ENCODE measurements around the gene ABCD4. TPM values are rescaled to one million over a fixed set of nuclear protein-coding genes. Genes with fewer than 3 reads are reported as not detected.

Gene ABCD4
- total RNA-seq, 3 donors from 2014 or later = 38.2 to 57.0 (median 54.7) TPM

GRCh38 chr14:74246542-74246941, 56.2 kb downstream of the ABCD4 start:
- no peaks in the 10 kb centered on the region for H3K9me3 ChIP-seq
- H3K36me3 ChIP-seq = no peaks in the 10 kb centered on the region
- peaks cover 0 to 42% of the 10 kb centered on the region in 2 donors for H3K27me3 ChIP-seq
- H3K4me3 ChIP-seq = no peak overlapping the region
- H3K4me1 ChIP-seq = peaks cover 0 to 1% of the 10 kb centered on the region in 2 donors
- TF ChIP-seq POLR2A (IDR thresholded peaks at IDR 0.05) = no peak
- H3K27ac ChIP-seq = no peak overlapping the region
- intact Hi-C loops (cut with DNase I; ENCODE audit: low total_unique reads) = no loop called here
- no peak for DNase-seq (ENCODE audit: low spot score in 2 of 2)

DNA sequence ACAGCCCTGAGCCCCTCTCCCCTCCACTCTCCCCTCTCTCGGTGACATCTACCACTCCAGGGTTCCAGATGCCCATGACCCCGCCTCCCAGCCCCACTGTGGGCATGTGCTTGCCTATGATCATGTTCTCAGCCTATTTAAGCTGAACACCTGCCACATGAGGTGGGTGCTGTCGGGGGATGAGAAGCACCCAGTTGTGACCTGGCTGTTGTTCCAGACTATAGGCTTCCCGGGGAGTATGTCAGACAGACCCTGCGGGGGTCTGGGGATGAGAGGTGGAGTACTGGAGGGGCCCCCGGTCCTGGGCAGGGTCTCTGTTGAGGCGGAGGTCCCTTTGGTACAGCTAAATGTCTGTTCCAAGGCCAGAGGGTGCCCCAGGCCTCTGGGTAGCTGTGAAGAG, 57.4 kb downstream of the ABCD4 start:
- DNase-seq (ENCODE audit: low spot score in 2 of 2) = no peak
- Histone ChIP-seq H3K9me3 (no peaks in the 10 kb centered on the region), H3K36me3 (no peaks in the 10 kb centered on the region), H3K27me3 (peaks cover 8 to 55% of the 10 kb centered on the region in 2 donors), H3K4me3 (no peak overlapping the region), H3K27ac (no peak overlapping the region), H3K4me1 (peaks cover 0 to 4% of the 10 kb centered on the region in 2 donors)
- intact Hi-C loops (cut with DNase I; ENCODE audit: low total_unique reads) = no loop called here
- TF ChIP-seq POLR2A (IDR thresholded peaks at IDR 0.05) = no peak
- no peak for TF ChIP-seq POLR2AphosphoS5 (IDR thresholded peaks at IDR 0.05)
- TF ChIP-seq, protein P1, sequence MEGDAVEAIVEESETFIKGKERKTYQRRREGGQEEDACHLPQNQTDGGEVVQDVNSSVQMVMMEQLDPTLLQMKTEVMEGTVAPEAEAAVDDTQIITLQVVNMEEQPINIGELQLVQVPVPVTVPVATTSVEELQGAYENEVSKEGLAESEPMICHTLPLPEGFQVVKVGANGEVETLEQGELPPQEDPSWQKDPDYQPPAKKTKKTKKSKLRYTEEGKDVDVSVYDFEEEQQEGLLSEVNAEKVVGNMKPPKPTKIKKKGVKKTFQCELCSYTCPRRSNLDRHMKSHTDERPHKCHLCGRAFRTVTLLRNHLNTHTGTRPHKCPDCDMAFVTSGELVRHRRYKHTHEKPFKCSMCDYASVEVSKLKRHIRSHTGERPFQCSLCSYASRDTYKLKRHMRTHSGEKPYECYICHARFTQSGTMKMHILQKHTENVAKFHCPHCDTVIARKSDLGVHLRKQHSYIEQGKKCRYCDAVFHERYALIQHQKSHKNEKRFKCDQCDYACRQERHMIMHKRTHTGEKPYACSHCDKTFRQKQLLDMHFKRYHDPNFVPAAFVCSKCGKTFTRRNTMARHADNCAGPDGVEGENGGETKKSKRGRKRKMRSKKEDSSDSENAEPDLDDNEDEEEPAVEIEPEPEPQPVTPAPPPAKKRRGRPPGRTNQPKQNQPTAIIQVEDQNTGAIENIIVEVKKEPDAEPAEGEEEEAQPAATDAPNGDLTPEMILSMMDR (IDR thresholded peaks at IDR 0.05) = no peak

DNA sequence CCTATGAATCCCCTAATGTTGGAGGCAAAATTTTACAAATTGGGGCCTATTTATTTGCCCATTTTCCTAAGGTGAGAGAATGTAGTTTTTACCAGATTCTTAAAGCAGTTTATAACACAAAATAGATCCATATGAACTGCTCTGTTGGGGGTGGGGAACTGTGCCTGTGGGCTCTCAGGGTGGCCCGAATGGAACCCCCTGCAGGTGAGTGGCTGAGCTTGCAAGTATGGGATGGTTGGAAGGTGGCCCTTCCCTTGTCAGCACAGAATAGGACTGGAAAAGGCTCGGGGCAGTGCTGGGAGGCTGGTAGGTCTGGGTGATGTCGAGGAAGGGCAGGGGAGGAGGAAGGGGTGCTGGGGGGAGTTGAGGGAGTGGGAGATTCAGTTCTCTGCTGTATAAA, 58.6 kb downstream of the ABCD4 start:
- no peaks in the 10 kb centered on the region for H3K36me3 ChIP-seq
- H3K27me3 ChIP-seq = peaks cover 16 to 66% of the 10 kb centered on the region in 2 donors
- intact Hi-C loops (cut with DNase I; ENCODE audit: low total_unique reads) = no loop called here
- H3K4me1 ChIP-seq = peaks cover 0 to 4% of the 10 kb centered on the region in 2 donors
- DNase-seq (ENCODE audit: low spot score in 2 of 2) = no peak
- no peak for TF ChIP-seq POLR2AphosphoS5 (IDR thresholded peaks at IDR 0.05)
- TF ChIP-seq POLR2A (IDR thresholded peaks at IDR 0.05) = no peak
- TF ChIP-seq, protein P1 (IDR thresholded peaks at IDR 0.05) = no peak
- no peak overlapping the region for H3K4me3 ChIP-seq
- H3K9me3 ChIP-seq = no peaks in the 10 kb centered on the region
- H3K27ac ChIP-seq = no peak overlapping the region

- H3K27me3 ChIP-seq = peaks cover 16 to 77% of the 10 kb centered on the region in 2 donors
- TF ChIP-seq POLR2A (IDR thresholded peaks at IDR 0.05) (no peak), POLR2AphosphoS5 (IDR thresholded peaks at IDR 0.05) (no peak)
- TF ChIP-seq, protein P1 (IDR thresholded peaks at IDR 0.05) = no peak
- H3K36me3 ChIP-seq = no peaks in the 10 kb centered on the region
- no peak overlapping the region for H3K4me3 ChIP-seq
- DNase-seq (ENCODE audit: low spot score in 2 of 2) = no peak
- intact Hi-C loops (cut with DNase I; ENCODE audit: low total_unique reads) = no loop called here
- H3K27ac ChIP-seq = no peak overlapping the region
- H3K9me3 ChIP-seq = no peaks in the 10 kb centered on the region
- peaks cover 0 to 4% of the 10 kb centered on the region in 2 donors for H3K4me1 ChIP-seq
Observed at GRCh38 chr14:74243051-74243450, 59.7 kb downstream of the ABCD4 start.

GRCh38 chr14:74242780-74243042, 60.0 kb downstream of the ABCD4 start:
- intact Hi-C loops (cut with DNase I; ENCODE audit: low total_unique reads) = no loop called here
- Histone ChIP-seq H3K27ac (no peak overlapping the region), H3K4me3 (no peak overlapping the region), H3K4me1 (peaks cover 0 to 4% of the 10 kb centered on the region in 2 donors), H3K36me3 (no peaks in the 10 kb centered on the region), H3K27me3 (peaks cover 16 to 80% of the 10 kb centered on the region in 2 donors), H3K9me3 (no peaks in the 10 kb centered on the region)
- no peak for DNase-seq (ENCODE audit: low spot score in 2 of 2)
- TF ChIP-seq, protein P1 (IDR thresholded peaks at IDR 0.05) = no peak
- TF ChIP-seq POLR2A (IDR thresholded peaks at IDR 0.05) = no peak
- no peak for TF ChIP-seq POLR2AphosphoS5 (IDR thresholded peaks at IDR 0.05)

All from breast epithelium (tissue), 4 donors.